ENCODE results near the gene CLMP.

- no peak for TF ChIP-seq CTCF (IDR thresholded peaks at IDR 0.05)
- TF ChIP-seq POLR2A (IDR thresholded peaks at IDR 0.05; ENCODE audit: low read depth) = no peak
- no peak for TF ChIP-seq POLR2AphosphoS5 (IDR thresholded peaks at IDR 0.05)
Measured at GRCh38 chr11:123214940-123215339, 19.9 kb upstream of the CLMP start.

All from esophagus muscularis mucosa (tissue), 3 donors.